K562 (cell line): ENCODE results near the gene PGD. TPM values are rescaled to one million over a fixed set of nuclear protein-coding genes. Genes with fewer than 3 reads are reported as not detected.

Experiments used
- ATAC-seq: fragments of 200-7000 bp; cut with Tn5 transposase; 3 replicates; pipeline ENCODE4 v1.9.1; 2020; ENCODE audit warnings: moderate library complexity
- BruUV-seq: library from RNA; stranded (reverse); fragments of 400-500 nt; replicated peaks from 2 replicates; lab custom pipeline; 2021; lab: Mats Ljungman, UMichigan
- CTCF ChIA-PET: fragments of 300-600 bp; formaldehyde crosslinking; extraction: SDS; loops from one replicate; lab custom pipeline; 2021; ENCODE audit warnings: low intra/inter-chr PET ratio; lab: Yijun Ruan, JAX
- POLR2A ChIA-PET: fragments of 300-600, 350-650 bp; sonication (Branson Sonifier 250); formaldehyde crosslinking; extraction: SDS; loops from one replicate; lab custom pipeline; 2021; ENCODE audit warnings: antibody characterized with exemption, inconsistent platforms; lab: Yijun Ruan, JAX
- DNase-seq, 4 experiments: peaks; one replicate each; pipeline versions ENCODE4 v3.0.0 to v3.0.0-alpha.2; 2011 to 2018; ENCODE audit warnings: low spot score in 3 of 4, mixed read lengths in 3 of 4; ENCODE audit errors: extremely low read depth in 1 of 4
- FAIRE-seq: peaks from 2 replicates; lab custom pipeline; 2011; peaks lifted over from hg19 to GRCh38; lab: Jason Lieb, UNC
- H2AFZ ChIP-seq: 2 replicates; pipeline ENCODE4 v1.6.0; 2011; ENCODE audit warnings: low read depth, low read length, control low read depth, inconsistent platforms
- H3K27ac ChIP-seq: fragments of 200-600 bp; 3 replicates; pipeline ENCODE4 v1.8.0; 2011; ENCODE audit warnings: low read depth, mild to moderate bottlenecking, control low read depth, inconsistent platforms, low read length, moderate library complexity, mixed read lengths; ENCODE audit errors: extremely low read depth
- H3K27me3 ChIP-seq, 2 experiments: fragments of 300-600 bp in 1 of 2; 2 replicates in 1 of 2; 3 replicates in 1 of 2; pipeline versions ENCODE4 v1.6.0 to v1.8.0; 2011; ENCODE audit warnings: inconsistent platforms in 2 of 2, low read length in 2 of 2, mild to moderate bottlenecking in 1 of 2, mixed read lengths in 1 of 2, moderate library complexity in 1 of 2; ENCODE audit not compliant: control insufficient read depth in 2 of 2, insufficient read depth in 2 of 2
- H3K36me3 ChIP-seq: fragments of 300-600 bp; 3 replicates; pipeline ENCODE4 v1.8.0; 2011; ENCODE audit warnings: mild to moderate bottlenecking, low read length, inconsistent platforms; ENCODE audit not compliant: control insufficient read depth, insufficient read depth
- H3K4me1 ChIP-seq, 2 experiments: fragments of 200-600 bp in 1 of 2; replicated peaks in 1 of 2; 2 replicates in 1 of 2; 3 replicates in 1 of 2; pipeline versions ENCODE4 v1.5.1 to v1.8.0; 2011; ENCODE audit warnings: inconsistent platforms in 2 of 2, low read length in 2 of 2, mild to moderate bottlenecking in 1 of 2, mixed read lengths in 1 of 2, moderate library complexity in 1 of 2; ENCODE audit not compliant: control insufficient read depth in 2 of 2, insufficient read depth in 2 of 2
- H3K4me2 ChIP-seq: 2 replicates; pipeline ENCODE4 v1.6.1; 2011; ENCODE audit warnings: low read length, control low read depth, inconsistent platforms, mixed read lengths; ENCODE audit not compliant: insufficient read depth
- H3K4me3 ChIP-seq: fragments of 200-600 bp; sonication (generic), shearing (Covaris generic); 2 replicates; pipeline ENCODE4 v1.5.1; 2016; ENCODE audit warnings: control low read depth, inconsistent platforms
- H3K79me2 ChIP-seq: fragments of 200-600 bp; 3 replicates; pipeline ENCODE4 v1.8.0; 2011; ENCODE audit warnings: low read length, inconsistent platforms; ENCODE audit not compliant: control insufficient read depth, insufficient read depth
- H3K9ac ChIP-seq, 2 experiments: 2 replicates each; pipeline versions ENCODE4 v1.6.0 to v1.6.1; 2011; ENCODE audit warnings: low read depth in 2 of 2, low read length in 2 of 2, control low read depth in 1 of 2, inconsistent platforms in 1 of 2, mild to moderate bottlenecking in 1 of 2, mixed read lengths in 1 of 2; ENCODE audit not compliant: insufficient read depth in 1 of 2
- H3K9me1 ChIP-seq: one replicate; pipeline ENCODE4 v1.6.0; 2011; ENCODE audit warnings: inconsistent platforms, mild to moderate bottlenecking, low read length, moderate library complexity; ENCODE audit not compliant: control insufficient read depth, insufficient read depth
- H3K9me3 ChIP-seq: replicated peaks from 2 replicates; pipeline ENCODE4 v1.5.1; 2011; ENCODE audit warnings: low read depth, low read length, inconsistent platforms; ENCODE audit not compliant: control insufficient read depth, insufficient read depth
- H4K20me1 ChIP-seq: replicated peaks from 2 replicates; pipeline ENCODE4 v1.6.1; 2011; ENCODE audit warnings: low read length, inconsistent platforms, mixed read lengths; ENCODE audit not compliant: control insufficient read depth, insufficient read depth
- HINFP ChIP-seq: fragments of 450-650 bp; conservative IDR thresholded peaks from 2 replicates; pipeline ENCODE4 v1.6.1; 2016; ENCODE audit warnings: missing genetic modification characterization, low read depth, mild to moderate bottlenecking, control low read depth, missing compliant biosample characterization
- KLF1 ChIP-seq: fragments of 450-650 bp; IDR thresholded peaks from 2 replicates; pipeline ENCODE4 v1.6.1; 2016; ENCODE audit warnings: missing genetic modification characterization, missing compliant biosample characterization
- MAFK ChIP-seq: IDR thresholded peaks from 2 replicates; pipeline ENCODE4 v1.6.1; 2011; ENCODE audit warnings: low read length, improper control_type of control experiment
- SAFB2 ChIP-seq: fragments of 200-400 bp; formaldehyde crosslinking; IDR thresholded peaks from 2 replicates; pipeline ENCODE4 v1.6.1; 2018; ENCODE audit warnings: borderline replicate concordance, low read length, low read depth, moderate library complexity; ENCODE audit not compliant: severe bottlenecking
- SMARCB1 ChIP-seq: IDR thresholded peaks from 2 replicates; pipeline ENCODE4 v1.6.1; 2011; ENCODE audit warnings: improper control_type of control experiment, low read depth; ENCODE audit not compliant: insufficient read length
- SMARCE1 ChIP-seq: fragments of 450-650 bp; IDR thresholded peaks from 2 replicates; pipeline ENCODE4 v1.7.1; 2016; ENCODE audit warnings: mild to moderate bottlenecking
- TBL1XR1 ChIP-seq, 2 experiments: IDR thresholded peaks; 2 replicates each; pipeline ENCODE4 v1.6.1; 2012; ENCODE audit warnings: improper control_type of control experiment in 2 of 2, low read length in 2 of 2, mild to moderate bottlenecking in 1 of 2
- ZNF197 ChIP-seq: fragments of 200-800 bp; sonication (Bioruptor generic); IDR thresholded peaks from 2 replicates; pipeline ENCODE4 v1.6.1; 2016; ENCODE audit warnings: low read depth, missing genetic modification characterization, missing compliant biosample characterization
- ZNF407 ChIP-seq: fragments of 450-650 bp; IDR thresholded peaks from 2 replicates; pipeline ENCODE4 v1.6.1; 2016; ENCODE audit warnings: low read depth
- WGBS: fragments of 100-300 bp; shearing (Covaris generic); methylation state at CpG from one replicate; pipeline ENCODE4 v1.1.6; 2016; ENCODE audit warnings: low coverage, mixed read lengths; ENCODE audit not compliant: insufficient coverage; ENCODE audit errors: missing lambda C conversion rate; 5-methylcytosine and 5-hydroxymethylcytosine counted together
- in situ Hi-C: fragments of 300-500 bp; cut with MboI; formaldehyde crosslinking; loops from 4 replicates; pipeline ENCODE4 v1.15.0; 2018; ENCODE audit warnings: inconsistent platforms, mixed read lengths
- intact Hi-C: fragments of 100-400 bp; cut with micrococcal nuclease; formaldehyde crosslinking; loops from 2 replicates; pipeline ENCODE4 v1.14.2; 2022
- polyA plus RNA-seq, 8 experiments: library from polyadenylated mRNA; depleted of rRNA in 4 of 8; stranded (reverse) in 5 of 8; unstranded in 3 of 8; fragments of >200 nt; fragmentation: Nextera tagmentation in 2 of 8; fragmentation: Illumina TruSeq in 1 of 8; extraction: Ambion mirVana in 2 of 8; extraction: Trizol in 1 of 8; gene quantifications; 2 replicates each; pipeline versions ENCODE4 v1.2.1 to v1.2.3, GENCODE V29; 2011 to 2014; ENCODE audit warnings: inconsistent platforms in 1 of 8, missing spikeins in 1 of 8
- total RNA-seq, 7 experiments: library from RNA; depleted of rRNA in 6 of 7; stranded (reverse); fragments of >200 nt in 6 of 7; fragmentation: Illumina TruSeq in 2 of 7; extraction: Trizol in 2 of 7; gene quantifications; 2 replicates each; pipeline versions ENCODE4 v1.2.1 to v1.2.3, GENCODE V29; 2011 to 2021; ENCODE audit warnings: low replicate concordance in 1 of 7
- TF ChIP-seq, protein P1 (sequence below): sonication (generic); formaldehyde crosslinking; IDR thresholded peaks from 2 replicates; pipeline ENCODE4 v1.8.0; 2022; ENCODE audit warnings: mild to moderate bottlenecking, missing genetic modification reagents

The PGD gene
- total and polyA plus RNA-seq, 9 of the 15 experiments (the other 6 are each of a cell fraction or from before 2014, with no cell fraction given) = 177 to 542 (median 270) TPM

GRCh38 chr1:10444248-10444647 lies 45.4 kb downstream of the PGD start:
- intact Hi-C loops = no loop called here
- peaks cover 3% of the 10 kb centered on the region; the same call in 1 of the 3 replicates for H3K36me3 ChIP-seq
- ATAC-seq = no peak
- H3K79me2 ChIP-seq = no peaks in the 10 kb centered on the region
- POLR2A ChIA-PET = interaction anchor here (1.1 to 1.5 kb wide), 3 partner anchors 8 to 13 kb away, joined by 3 to 5 read pairs (median 3); no protein-coding TSS in a partner anchor
- no peaks in the 10 kb centered on the region for H3K9me1 ChIP-seq
- no peak for TF ChIP-seq ZNF197 (CRISPR knock-in tag)
- no peak for TF ChIP-seq ZNF407
- no peak for TF ChIP-seq MAFK
- no peak for TF ChIP-seq SMARCE1
- TF ChIP-seq TBL1XR1 (IDR thresholded peaks at IDR 0.05; ENCODE audit: low read length in 2 of 2) = no peak
- TF ChIP-seq SMARCB1 = no peak
- TF ChIP-seq, protein P1, sequence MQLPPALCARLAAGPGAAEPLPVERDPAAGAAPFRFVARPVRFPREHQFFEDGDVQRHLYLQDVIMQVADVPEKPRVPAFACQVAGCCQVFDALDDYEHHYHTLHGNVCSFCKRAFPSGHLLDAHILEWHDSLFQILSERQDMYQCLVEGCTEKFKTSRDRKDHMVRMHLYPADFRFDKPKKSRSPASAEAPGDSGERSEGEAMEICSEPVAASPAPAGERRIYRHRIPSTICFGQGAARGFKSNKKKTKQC = no peak
- no peak for TF ChIP-seq SAFB2
- no peak for TF ChIP-seq HINFP (tag)
- no peak for TF ChIP-seq KLF1 (tag)
- H3K4me3 ChIP-seq = no peak overlapping the region
- no peak for DNase-seq
- H3K9ac ChIP-seq = peak overlapping the region in 1 of 2 experiments; percentile 21; a peak in 1 of 4 replicates
- CTCF ChIA-PET = no interaction called here
- H3K27me3 ChIP-seq = no peaks in the 10 kb centered on the region
- H3K4me2 ChIP-seq = no peak overlapping the region
- in situ Hi-C loops = no loop called here
- H3K9me3 ChIP-seq = no peaks in the 10 kb centered on the region
- H3K27ac ChIP-seq = no peak overlapping the region
- no peaks in the 10 kb centered on the region for H4K20me1 ChIP-seq
- WGBS = 69% methylated on average over 6 of the region's 6 CpGs
- H3K4me1 ChIP-seq = no peaks in the 10 kb centered on the region; a peak in 1 of 5 replicates
- BruUV-seq = no TSS peak
- no peak for FAIRE-seq
- no peak overlapping the region for H2AFZ ChIP-seq
